HG03095 (cell line): ENCODE results near the gene ZNF561.
"Not testable (repeated sequence)": the region's sequence is repeated elsewhere in the genome, so short reads cannot be mapped to it uniquely, and the experiment has no call there.

Experiments used
- ATAC-seq: cut with Tn5 transposase; IDR thresholded peaks from one replicate; pipeline ENCODE4 v1.9.1; 2021; ENCODE audit warnings: moderate library complexity; ENCODE audit not compliant: unreplicated experiment

ZNF561 gene

DNA sequence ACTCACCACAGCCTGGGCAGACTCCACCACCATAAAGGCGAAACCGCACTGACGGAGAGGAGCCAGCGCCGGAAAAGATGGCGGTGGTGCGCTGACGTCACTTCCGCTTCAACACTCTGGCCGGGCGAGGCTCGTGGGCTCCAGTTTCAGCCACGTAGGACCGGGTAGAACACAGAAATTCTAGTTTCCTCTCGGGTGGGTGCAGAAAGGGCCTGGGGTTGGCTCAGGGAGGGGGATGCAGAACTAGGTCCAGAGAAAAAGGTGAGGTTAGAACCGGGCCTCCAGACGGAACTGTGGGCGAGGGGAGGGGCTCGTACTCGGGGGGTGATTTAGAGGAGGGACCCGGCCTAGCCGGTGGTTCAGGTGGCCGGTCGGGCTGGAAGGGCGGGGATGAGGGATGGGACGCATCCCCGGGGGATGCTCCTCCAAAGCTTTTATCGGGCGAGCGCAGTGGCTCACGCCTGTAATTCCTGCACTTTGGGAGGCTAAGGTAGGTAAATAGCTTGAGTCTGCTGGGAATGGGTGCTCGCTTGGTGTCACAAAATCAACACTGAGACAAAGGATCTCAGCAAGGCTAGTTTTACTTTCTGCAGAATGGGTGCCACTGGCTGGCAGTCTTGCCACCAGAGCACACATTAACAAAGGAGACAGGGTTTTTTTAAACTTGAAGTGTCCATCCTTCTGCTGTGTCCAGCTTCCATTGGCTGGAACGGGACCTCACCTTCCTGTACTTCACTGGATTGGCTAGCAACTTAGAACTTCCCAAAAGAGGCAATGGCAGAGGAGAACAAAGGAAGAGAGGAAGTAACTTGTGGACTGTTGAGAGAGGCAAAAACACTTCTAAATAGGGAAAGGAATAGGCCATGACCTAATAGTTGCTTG lies at the start of gene ZNF561:
Gene ZNF561 (minus strand): TSS at position 77 of the 882 bp plus-strand sequence. CDS start 1,776 bp downstream, outside the sequence.
- no peak for ATAC-seq

GRCh38 chr19:9668544-9668943 lies 47.5 kb upstream of the ZNF561 start:
- ATAC-seq: no peak

DNA sequence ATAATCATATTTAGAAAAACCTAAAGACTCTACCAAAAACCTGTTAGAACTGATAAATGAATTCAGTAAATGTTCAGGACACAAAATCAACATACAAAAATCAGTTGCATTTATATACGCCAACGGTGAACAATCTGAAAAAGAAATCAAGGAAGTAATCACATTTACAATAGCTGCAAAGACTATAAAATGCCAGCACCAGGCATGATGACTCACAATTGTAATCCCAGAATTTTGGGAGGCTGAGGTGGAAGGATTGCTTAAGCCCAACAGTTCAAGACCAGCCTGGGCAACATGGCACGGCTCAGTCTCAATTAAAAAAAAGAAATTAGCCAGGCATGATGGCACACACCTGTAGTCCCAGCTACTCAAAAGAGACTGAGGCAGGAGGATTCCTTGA lies 46.9 kb upstream of the ZNF561 start:
- no peak for ATAC-seq

DNA sequence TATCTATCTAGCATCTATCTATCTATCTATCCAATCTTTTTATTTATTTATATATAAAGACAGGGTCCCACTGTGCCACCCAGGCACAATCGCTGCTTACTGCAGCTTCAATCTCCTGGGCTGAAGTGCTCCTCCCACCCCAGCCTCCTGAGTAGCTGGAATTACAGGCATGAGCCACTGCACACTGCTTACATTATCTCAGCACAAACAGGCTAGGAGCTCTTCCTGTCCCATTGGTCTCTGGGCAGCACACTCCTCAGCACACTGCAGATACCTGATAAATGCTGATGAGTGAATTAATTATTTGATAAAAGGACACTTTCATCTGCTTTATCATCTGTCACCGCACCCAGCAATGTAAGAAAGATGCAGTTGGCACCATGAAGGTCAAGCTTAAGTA lies 37.7 kb upstream of the ZNF561 start:
- ATAC-seq: no peak

GRCh38 chr19:9653066-9653555 lies 32.1 kb upstream of the ZNF561 start:
- not testable (repeated sequence) for ATAC-seq

- not testable (repeated sequence) for ATAC-seq
These were observed 30.4 kb upstream of the ZNF561 start for GRCh38 chr19:9651464-9651863.

GRCh38 chr19:9650345-9650744 lies 29.3 kb upstream of the ZNF561 start:
- ATAC-seq: no peak

GRCh38 chr19:9645472-9645871 lies 24.4 kb upstream of the ZNF561 start:
- no peak for ATAC-seq

- no peak for ATAC-seq
These were observed 23.4 kb upstream of the ZNF561 start for GRCh38 chr19:9644472-9644871.

DNA sequence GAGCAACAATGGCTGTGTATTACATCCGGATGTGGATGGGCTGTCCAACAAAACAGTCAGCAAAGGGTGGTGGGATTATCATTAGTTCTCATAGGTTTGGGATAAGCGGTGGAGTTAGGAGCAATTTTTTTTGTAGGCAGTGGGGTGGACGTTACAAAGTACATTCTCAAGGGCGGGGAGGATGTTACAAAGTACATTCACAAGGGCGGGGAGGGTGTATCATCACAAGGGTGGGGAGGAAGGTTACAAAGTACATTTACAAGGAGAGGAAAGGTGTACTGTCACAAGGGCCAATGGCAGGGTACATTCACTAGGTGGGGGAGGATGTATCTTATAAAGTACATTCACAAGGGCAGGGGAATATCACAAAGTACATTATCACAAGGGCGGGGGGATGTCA lies 20.8 kb upstream of the ZNF561 start:
- no peak for ATAC-seq

DNA sequence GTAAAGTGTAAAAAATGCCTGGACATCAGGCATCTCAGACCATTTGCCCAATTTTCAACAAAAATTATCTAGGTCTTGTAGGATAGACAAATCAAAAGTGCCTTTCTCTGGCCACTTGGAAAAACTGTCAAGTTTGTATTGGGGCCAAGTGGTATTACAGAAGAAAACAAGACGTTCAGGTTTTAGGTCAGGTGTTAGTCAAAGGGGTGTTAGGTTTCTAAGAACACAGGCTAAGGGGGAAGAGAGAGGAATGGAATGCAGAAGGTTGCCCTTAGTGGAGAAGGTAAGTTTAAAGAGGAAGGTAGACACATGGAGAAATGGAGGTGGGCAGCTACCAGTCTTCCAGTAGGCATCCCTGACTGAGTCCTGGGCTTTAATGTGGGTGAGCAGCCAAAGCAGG lies 19.9 kb upstream of the ZNF561 start:
- ATAC-seq: no peak

DNA sequence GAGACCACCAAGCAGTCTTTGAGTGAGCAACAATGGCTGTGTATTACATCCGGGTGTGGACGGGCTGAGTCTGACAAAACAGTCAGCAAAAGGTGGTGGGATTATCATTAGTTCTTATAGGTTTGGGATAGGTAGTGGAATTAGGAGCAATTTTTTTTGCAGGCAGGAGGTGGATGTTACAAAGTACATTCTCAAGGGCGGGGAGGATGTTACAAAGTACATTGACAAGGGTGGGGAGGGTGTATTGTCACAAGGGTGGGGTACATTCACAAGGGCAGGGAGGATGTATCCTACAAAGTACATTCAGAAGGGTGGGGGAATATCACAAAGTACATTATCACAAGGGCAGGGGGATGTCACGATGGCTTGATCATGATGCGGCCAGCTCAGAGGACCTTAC lies 15.0 kb upstream of the ZNF561 start:
- no peak for ATAC-seq

DNA sequence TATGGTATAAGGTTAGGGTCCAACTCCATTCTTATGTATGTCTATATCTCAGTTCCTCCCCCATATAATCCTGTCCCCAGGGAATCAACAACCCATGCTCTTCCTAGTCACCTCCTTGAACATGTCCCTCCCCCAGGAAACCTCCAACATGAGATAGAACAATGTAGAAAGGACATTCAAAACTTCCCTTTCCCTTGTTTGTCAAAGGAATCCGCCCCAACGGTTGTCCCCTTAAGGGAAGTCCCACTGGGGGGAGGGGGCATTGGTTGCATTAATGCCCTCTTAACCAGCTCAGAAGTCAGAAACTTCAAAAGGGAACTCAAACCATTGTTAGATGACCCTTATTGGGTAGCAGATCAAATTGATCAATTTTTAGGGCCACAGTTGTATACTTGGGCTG lies 6.8 kb upstream of the ZNF561 start:
- no peak for ATAC-seq

- no peak for ATAC-seq
These were observed 1.5 kb upstream of the ZNF561 start for GRCh38 chr19:9622531-9622930.

- ATAC-seq: no peak
These were observed 233 bp downstream of the ZNF561 start for GRCh38 chr19:9620842-9621155.

DNA sequence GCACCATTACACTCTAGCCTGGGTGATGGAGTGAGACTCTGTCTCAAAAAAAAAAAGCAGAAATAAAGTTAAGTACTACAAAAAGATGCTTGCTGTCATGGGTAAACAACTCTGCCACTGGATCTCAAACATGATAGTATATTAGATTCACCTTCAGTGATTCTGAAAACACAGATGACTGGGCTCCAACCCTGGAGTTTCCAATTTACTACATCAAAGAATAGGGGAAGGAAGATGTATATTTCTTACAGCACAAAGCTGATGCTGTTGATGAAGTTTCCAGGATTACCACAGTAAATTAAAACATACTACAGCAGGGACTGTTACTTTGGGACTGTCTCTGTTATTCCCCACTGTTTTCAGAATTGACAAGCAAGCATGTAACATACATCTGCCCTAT lies 5.2 kb downstream of the ZNF561 start:
- ATAC-seq: no peak

DNA sequence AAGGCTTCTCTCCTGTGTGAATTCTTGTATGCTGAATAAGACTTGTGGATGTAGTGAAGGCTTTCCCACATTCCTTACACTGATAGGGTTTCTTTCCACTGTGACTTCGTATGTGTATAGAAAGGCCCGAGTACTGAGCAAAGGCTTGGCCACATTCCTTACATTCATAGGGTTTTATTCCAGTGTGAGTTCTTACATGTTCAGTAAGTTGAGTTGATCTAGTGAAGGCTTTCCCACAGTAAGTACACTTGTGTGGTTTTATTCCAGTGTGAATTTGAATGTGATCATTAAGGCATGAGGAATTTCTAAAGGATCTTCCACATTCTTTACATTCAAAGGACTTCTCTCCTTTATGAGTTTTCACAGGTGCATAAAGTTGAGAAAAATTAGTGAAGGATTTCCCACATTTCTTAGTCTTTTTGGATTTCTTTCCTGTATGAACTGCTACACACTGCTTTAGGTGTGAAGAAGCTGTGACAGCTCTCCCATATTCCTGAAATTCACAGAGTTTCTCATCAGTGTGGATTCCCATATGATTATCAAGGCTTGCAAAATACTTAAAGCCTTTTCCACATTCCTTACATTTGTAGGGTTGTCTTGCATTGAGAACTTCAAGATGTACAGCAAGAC lies 10.4 kb downstream of the ZNF561 start:
- ATAC-seq: no peak

DNA sequence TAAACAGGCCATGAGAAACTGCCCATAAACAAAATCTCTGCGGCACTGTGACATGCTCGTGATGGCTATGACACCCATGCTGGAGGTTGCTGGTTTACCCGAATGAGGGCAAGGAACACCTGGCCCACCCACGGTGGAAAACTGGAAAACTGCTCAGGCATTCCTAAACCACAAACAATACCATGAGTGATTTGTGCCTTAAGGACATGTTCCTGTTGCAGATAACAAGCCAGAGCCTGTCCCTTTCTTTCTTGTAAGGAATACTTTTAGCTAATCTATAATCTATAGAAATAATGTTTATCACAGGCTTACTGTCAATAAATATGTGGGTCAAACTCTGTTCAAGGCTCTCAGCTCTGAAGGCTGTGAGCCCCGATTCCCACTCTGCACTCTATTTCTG lies 12.1 kb downstream of the ZNF561 start:
- no peak for ATAC-seq

- no peak for ATAC-seq
These were observed 24.0 kb downstream of the ZNF561 start for GRCh38 chr19:9597027-9597426.

- ATAC-seq: no peak
These were observed 34.3 kb downstream of the ZNF561 start for GRCh38 chr19:9586764-9587163.

DNA sequence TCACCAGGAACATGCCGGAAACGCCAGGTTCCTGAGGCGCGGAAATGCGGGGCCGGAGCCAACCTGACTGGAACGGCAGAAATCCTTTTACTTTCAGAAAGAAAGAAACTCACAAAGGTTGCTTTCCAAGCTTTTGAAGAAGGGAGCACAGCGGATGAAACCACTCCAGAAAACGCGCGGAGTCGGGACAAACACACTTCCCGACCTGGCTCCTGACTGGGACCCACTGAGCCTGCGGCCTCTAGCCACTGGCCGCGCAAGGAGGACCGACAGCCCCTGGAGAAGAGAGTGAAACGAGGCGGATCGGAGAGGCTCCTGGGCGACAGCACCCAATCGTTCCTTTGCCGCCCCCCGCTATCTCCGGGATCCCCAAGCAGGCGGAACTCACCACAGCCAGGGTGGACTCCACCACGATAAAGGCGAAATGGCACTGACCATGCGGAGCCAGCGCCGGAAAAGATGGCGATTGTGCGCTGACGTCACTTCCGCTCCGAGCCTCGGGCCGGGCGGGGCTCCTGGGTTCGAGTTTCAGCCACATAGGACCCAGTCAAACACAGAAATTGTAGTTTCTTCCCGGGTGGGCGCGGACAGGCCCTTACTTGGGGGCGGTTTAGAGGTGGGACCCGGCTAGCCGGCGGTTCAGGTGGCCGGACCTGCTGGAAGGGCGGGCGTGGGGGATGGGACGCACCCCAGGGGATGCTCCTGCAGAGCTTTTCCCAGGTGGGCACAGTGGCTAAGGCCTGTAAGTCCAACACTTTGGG lies 36.8 kb downstream of the ZNF561 start, which contains the start of gene ZNF121:
Gene ZNF121 (minus strand): TSS at position 432 of the 761 bp plus-strand sequence. CDS start 16,407 bp downstream, outside the sequence.
- ATAC-seq: peak; percentile 68
